ENCODE results near the gene FAAP20.

DNA sequence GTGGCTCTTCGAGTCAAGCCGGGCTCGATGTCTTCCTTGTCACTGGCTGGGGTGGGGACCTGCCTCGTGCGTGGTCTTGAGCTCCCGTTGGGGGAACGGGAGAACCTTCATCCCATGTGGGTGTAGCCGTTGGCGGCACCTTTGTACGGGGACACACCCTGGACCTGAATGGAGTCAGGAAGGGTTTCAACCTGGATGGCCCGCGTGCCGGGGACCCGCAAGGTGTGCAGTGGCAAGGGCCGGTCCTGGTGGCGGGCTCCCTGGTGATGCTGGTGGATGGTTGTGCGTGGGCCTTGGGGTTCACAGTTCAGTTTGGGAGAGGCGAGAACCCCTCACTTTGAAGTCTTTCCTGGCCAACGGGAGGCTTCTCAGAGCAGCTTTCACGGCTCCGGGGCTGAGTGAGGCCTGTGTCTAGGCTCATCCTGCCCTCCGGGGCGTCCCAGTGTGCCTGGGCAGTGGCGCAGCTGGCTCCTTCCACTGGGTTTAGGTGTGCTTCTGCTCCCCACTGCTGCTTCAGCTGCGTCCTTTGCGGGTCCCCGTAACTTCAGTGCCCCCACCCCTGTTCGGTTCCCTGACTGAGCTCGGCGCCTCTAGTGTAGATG lies 44.9 kb upstream of the FAAP20 start:
- no peak for TF ChIP-seq SIX5 (IDR thresholded peaks at IDR 0.05; ENCODE audit: low read depth, low read length, severe bottlenecking)
- no peak for TF ChIP-seq SIN3A (IDR thresholded peaks at IDR 0.05; ENCODE audit: low read depth, low read length)
- TF ChIP-seq, protein P1, sequence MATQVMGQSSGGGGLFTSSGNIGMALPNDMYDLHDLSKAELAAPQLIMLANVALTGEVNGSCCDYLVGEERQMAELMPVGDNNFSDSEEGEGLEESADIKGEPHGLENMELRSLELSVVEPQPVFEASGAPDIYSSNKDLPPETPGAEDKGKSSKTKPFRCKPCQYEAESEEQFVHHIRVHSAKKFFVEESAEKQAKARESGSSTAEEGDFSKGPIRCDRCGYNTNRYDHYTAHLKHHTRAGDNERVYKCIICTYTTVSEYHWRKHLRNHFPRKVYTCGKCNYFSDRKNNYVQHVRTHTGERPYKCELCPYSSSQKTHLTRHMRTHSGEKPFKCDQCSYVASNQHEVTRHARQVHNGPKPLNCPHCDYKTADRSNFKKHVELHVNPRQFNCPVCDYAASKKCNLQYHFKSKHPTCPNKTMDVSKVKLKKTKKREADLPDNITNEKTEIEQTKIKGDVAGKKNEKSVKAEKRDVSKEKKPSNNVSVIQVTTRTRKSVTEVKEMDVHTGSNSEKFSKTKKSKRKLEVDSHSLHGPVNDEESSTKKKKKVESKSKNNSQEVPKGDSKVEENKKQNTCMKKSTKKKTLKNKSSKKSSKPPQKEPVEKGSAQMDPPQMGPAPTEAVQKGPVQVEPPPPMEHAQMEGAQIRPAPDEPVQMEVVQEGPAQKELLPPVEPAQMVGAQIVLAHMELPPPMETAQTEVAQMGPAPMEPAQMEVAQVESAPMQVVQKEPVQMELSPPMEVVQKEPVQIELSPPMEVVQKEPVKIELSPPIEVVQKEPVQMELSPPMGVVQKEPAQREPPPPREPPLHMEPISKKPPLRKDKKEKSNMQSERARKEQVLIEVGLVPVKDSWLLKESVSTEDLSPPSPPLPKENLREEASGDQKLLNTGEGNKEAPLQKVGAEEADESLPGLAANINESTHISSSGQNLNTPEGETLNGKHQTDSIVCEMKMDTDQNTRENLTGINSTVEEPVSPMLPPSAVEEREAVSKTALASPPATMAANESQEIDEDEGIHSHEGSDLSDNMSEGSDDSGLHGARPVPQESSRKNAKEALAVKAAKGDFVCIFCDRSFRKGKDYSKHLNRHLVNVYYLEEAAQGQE (IDR thresholded peaks at IDR 0.05; ENCODE audit: low read depth, low read length): no peak
- TF ChIP-seq STAT1 (conservative IDR thresholded peaks at IDR 0.05): no peak
- no peak for TF ChIP-seq EGR1 (IDR thresholded peaks at IDR 0.05; ENCODE audit: borderline replicate concordance in 1 of 2, low read depth in 2 of 2, low read length in 2 of 2)
- TF ChIP-seq, protein P2, sequence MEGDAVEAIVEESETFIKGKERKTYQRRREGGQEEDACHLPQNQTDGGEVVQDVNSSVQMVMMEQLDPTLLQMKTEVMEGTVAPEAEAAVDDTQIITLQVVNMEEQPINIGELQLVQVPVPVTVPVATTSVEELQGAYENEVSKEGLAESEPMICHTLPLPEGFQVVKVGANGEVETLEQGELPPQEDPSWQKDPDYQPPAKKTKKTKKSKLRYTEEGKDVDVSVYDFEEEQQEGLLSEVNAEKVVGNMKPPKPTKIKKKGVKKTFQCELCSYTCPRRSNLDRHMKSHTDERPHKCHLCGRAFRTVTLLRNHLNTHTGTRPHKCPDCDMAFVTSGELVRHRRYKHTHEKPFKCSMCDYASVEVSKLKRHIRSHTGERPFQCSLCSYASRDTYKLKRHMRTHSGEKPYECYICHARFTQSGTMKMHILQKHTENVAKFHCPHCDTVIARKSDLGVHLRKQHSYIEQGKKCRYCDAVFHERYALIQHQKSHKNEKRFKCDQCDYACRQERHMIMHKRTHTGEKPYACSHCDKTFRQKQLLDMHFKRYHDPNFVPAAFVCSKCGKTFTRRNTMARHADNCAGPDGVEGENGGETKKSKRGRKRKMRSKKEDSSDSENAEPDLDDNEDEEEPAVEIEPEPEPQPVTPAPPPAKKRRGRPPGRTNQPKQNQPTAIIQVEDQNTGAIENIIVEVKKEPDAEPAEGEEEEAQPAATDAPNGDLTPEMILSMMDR (IDR thresholded peaks at IDR 0.05 in 2 of 3, conservative IDR thresholded peaks at IDR 0.05 in 1 of 3; ENCODE audit: control insufficient read depth in 2 of 3, extremely low read depth in 1 of 3, insufficient read depth in 1 of 3, low read depth in 3 of 3, low read length in 3 of 3): no peak
- no peak for TF ChIP-seq NBN (IDR thresholded peaks at IDR 0.05)
- TF ChIP-seq MXI1 (IDR thresholded peaks at IDR 0.05; ENCODE audit: low read depth, low read length): no peak
- no peak for TF ChIP-seq NRF1 (conservative IDR thresholded peaks at IDR 0.05; ENCODE audit: low read depth, low read length)
- TF ChIP-seq SPI1 (IDR thresholded peaks at IDR 0.05; ENCODE audit: borderline replicate concordance, insufficient read depth, low read depth, low read length): no peak
- no peak for TF ChIP-seq RELA (IDR thresholded peaks at IDR 0.05; ENCODE audit: borderline replicate concordance, partially characterized antibody)
- no peak for TF ChIP-seq RB1 (IDR thresholded peaks at IDR 0.05; ENCODE audit: borderline replicate concordance)

Measured in GM12878 (cell line).